ENCODE results near the gene TMEM117. TPM values are rescaled to one million over a fixed set of nuclear protein-coding genes. Genes with fewer than 3 reads are reported as not detected.
"Not testable (repeated sequence)": the region's sequence is repeated elsewhere in the genome, so short reads cannot be mapped to it uniquely, and the experiment has no call there.

The TMEM117 gene
- total RNA-seq, 1 donor from 2014 or later, result 35.3 TPM

DNA sequence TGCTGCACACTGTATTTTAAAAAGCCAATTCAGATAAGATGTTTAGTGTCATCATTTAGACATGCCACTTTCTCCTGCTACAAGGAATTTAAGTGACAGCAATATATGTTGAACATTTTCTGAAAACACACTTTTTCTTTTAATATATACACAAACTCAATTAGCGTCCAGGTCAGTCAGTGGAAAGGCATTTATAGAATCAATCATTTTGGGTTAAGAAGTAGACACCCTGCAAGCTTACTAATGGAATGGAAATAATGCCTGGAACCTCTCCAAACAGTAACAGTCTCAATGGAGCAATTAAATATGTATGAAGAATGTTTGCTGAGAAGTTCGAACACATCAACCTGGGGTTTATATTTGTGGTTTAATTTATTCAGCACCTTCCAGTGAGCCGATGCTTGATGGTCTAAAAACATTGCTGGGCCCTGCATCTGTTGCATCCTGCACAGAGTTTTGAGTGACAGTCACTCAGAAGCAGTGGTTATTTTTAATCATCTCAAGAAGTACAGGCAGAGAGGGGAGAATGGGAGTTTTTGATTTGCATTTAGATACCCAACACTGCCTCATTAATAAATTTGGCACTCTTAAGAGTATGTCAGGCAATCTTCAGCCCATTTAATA lies 410.7 kb downstream of the TMEM117 start:
- DNase-seq (ENCODE audit: low spot score in 2 of 2, unreplicated experiment in 2 of 2), result no peak
- no peaks in the 10 kb centered on the region for H3K27me3 Mint-ChIP-seq (ENCODE audit: low read depth)
- H3K27ac Mint-ChIP-seq, result no peak overlapping the region
- H3K9me3 Mint-ChIP-seq, result peaks cover 36% of the 10 kb centered on the region
- TF ChIP-seq, protein P1, sequence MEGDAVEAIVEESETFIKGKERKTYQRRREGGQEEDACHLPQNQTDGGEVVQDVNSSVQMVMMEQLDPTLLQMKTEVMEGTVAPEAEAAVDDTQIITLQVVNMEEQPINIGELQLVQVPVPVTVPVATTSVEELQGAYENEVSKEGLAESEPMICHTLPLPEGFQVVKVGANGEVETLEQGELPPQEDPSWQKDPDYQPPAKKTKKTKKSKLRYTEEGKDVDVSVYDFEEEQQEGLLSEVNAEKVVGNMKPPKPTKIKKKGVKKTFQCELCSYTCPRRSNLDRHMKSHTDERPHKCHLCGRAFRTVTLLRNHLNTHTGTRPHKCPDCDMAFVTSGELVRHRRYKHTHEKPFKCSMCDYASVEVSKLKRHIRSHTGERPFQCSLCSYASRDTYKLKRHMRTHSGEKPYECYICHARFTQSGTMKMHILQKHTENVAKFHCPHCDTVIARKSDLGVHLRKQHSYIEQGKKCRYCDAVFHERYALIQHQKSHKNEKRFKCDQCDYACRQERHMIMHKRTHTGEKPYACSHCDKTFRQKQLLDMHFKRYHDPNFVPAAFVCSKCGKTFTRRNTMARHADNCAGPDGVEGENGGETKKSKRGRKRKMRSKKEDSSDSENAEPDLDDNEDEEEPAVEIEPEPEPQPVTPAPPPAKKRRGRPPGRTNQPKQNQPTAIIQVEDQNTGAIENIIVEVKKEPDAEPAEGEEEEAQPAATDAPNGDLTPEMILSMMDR (IDR thresholded peaks at IDR 0.05; ENCODE audit: unreplicated experiment), result no peak
- H3K4me3 Mint-ChIP-seq, result no peak overlapping the region
- H3K36me3 Mint-ChIP-seq, result peaks cover 33% of the 10 kb centered on the region
- H3K4me1 Mint-ChIP-seq, result peaks cover 9% of the 10 kb centered on the region

DNA sequence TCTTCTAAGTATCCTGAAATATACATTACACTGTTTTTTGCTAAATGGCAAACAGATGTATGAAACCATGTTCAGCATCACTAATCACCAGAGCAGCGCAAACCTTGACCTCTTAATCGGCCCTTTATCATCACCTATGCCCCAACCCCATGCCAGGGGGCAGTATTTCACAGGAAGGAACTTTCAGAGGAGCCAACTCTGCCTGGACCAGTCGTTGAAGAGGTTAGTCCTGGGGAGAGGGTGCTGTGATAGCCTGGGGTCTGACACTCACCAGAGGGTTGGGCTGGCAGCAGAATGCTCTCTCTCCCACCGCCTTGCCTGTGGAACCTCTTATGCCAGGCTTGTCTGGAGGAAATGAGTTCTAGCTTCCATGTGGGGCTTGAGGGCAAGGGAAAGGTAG lies 411.7 kb downstream of the TMEM117 start:
- no peak overlapping the region for H3K27ac Mint-ChIP-seq
- H3K4me3 Mint-ChIP-seq, result no peak overlapping the region
- peaks cover 11% of the 10 kb centered on the region for H3K4me1 Mint-ChIP-seq
- peaks cover 32% of the 10 kb centered on the region for H3K9me3 Mint-ChIP-seq
- DNase-seq (ENCODE audit: low spot score in 2 of 2, unreplicated experiment in 2 of 2), result no peak
- peaks cover 30% of the 10 kb centered on the region for H3K36me3 Mint-ChIP-seq
- TF ChIP-seq, protein P1 (IDR thresholded peaks at IDR 0.05; ENCODE audit: unreplicated experiment), result no peak
- H3K27me3 Mint-ChIP-seq (ENCODE audit: low read depth), result no peaks in the 10 kb centered on the region

DNA sequence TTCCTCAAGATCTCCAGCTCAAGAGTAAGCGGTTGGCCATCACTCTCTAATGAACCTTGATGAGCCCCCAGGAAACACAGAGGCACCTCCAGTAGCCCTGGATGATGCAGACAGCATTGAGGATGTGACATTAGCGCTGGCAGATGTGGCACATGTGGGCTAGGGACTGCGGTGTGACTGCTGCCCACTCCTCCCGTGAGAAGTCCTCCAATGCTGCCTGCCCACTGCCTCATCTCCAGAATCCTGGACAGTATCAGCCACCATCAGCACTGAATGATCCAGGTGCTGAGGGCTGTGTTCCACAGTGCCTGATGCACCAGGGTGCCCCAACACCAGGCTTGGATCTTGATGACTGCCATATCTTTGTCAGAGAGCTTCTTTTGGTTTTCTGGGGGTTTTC lies 412.6 kb downstream of the TMEM117 start:
- no peak for DNase-seq (ENCODE audit: low spot score in 2 of 2, unreplicated experiment in 2 of 2)
- peaks cover 13% of the 10 kb centered on the region for H3K4me1 Mint-ChIP-seq
- TF ChIP-seq, protein P1 (IDR thresholded peaks at IDR 0.05; ENCODE audit: unreplicated experiment), result no peak
- peaks cover 26% of the 10 kb centered on the region for H3K9me3 Mint-ChIP-seq
- H3K27me3 Mint-ChIP-seq (ENCODE audit: low read depth), result no peaks in the 10 kb centered on the region
- no peak overlapping the region for H3K27ac Mint-ChIP-seq
- H3K4me3 Mint-ChIP-seq, result no peak overlapping the region
- H3K36me3 Mint-ChIP-seq, result peaks cover 25% of the 10 kb centered on the region

DNA sequence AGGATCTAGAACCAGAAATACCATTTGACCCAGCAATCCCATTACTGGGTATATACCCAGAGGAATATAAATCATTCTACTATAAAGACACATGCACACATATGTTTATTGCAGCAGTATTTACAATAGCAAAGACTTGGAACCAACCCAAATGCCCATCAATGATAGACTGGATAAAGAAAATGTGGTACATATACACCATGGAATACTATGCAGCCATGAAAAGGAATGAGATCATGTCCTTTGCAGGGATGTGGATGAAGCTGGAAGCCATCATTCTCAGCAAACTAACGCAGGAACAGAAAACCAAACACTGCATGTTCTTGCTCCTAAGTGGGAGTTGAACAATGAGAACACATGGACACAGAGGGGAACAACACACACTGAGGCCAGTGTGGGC lies 414.6 kb downstream of the TMEM117 start:
- H3K4me3 Mint-ChIP-seq; DNase-seq (ENCODE audit: low spot score in 2 of 2, unreplicated experiment in 2 of 2); H3K27me3 Mint-ChIP-seq (ENCODE audit: low read depth); H3K27ac Mint-ChIP-seq: not testable (repeated sequence)
- Mint-ChIP-seq H3K36me3 (peaks cover 16% of the 10 kb centered on the region), H3K4me1 (peaks cover 13% of the 10 kb centered on the region), H3K9me3 (peaks cover 10% of the 10 kb centered on the region)

DNA sequence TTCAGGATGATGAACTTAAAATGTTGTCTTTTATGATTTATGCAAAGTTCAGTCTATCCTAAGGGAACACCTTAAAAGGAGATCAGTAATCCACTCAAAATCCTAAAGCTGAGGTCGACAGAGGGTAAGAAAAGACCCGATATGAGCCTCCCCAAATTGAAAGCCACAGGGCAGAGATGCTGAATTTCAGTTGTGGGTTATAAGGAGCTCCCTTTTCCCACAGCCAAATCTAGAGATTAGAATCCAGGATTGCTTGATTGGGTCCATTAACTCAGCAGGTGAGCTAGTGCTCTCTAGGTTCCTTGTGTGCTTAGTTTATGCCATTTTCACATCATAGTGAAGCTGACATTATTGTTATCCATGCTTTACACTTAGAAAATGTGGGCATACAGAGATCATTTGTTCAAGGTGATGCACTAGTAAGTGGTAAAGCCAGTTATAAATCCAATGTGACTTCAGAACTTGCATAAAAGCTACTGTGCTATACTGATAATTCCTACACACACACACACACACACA lies 417.5 kb downstream of the TMEM117 start:
- Mint-ChIP-seq H3K27me3 (ENCODE audit: low read depth) (no peaks in the 10 kb centered on the region), H3K4me3 (no peak overlapping the region), H3K36me3 (peaks cover 16% of the 10 kb centered on the region), H3K27ac (no peak overlapping the region), H3K4me1 (peaks cover 8% of the 10 kb centered on the region), H3K9me3 (peaks cover 10% of the 10 kb centered on the region)
- no peak for DNase-seq (ENCODE audit: low spot score in 2 of 2, unreplicated experiment in 2 of 2)
- TF ChIP-seq, protein P1 (IDR thresholded peaks at IDR 0.05; ENCODE audit: unreplicated experiment), result no peak

DNA sequence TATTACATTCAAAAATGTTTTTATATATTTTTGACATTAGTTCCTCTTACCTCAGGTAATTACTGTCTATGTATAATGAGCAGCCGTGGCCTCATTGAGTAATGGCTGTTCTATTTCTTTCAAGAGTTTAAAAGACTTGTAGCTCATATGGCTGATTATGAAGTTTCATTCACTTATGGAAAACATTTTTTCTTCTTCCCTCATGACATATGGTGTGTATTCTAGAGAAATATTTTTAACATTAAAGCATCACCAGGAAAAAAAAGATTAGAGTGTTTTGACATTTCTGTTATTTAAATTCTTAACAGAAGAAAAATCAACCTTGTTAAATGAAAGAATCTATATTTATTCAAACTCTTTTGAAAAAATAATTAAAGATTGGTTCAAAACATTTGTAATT lies 422.4 kb downstream of the TMEM117 start:
- H3K27ac Mint-ChIP-seq, result no peak overlapping the region
- H3K9me3 Mint-ChIP-seq, result peaks cover 9% of the 10 kb centered on the region
- H3K27me3 Mint-ChIP-seq (ENCODE audit: low read depth), result no peaks in the 10 kb centered on the region
- TF ChIP-seq, protein P1 (IDR thresholded peaks at IDR 0.05; ENCODE audit: unreplicated experiment), result no peak
- H3K4me3 Mint-ChIP-seq, result no peak overlapping the region
- H3K4me1 Mint-ChIP-seq, result peaks cover 6% of the 10 kb centered on the region
- DNase-seq (ENCODE audit: low spot score in 2 of 2, unreplicated experiment in 2 of 2), result no peak
- peaks cover 3% of the 10 kb centered on the region for H3K36me3 Mint-ChIP-seq
